ENCODE results near the gene IRF4.

DNA sequence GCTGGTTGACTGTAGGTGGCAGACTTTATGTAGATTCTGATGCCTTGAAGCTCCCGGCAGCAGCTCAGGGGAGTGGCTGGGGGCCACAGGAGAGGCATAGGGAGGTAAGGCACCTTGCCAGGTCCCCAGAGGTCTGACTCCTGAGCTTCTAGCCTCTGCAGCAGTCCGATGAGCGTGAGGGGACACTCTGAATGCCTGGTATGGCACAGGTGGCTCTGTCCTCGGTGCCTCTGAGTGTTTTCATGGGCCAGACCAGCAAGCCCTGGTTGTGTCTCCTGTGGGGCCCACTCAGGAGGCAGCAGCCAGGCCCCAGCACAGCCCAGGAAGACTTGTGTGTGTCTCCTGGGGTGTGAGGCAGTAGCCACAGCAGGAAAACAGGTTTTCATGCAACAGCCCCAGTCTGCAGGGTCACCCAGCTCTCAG is 39.7 kb upstream of the IRF4 start:
- TF ChIP-seq, protein P1, sequence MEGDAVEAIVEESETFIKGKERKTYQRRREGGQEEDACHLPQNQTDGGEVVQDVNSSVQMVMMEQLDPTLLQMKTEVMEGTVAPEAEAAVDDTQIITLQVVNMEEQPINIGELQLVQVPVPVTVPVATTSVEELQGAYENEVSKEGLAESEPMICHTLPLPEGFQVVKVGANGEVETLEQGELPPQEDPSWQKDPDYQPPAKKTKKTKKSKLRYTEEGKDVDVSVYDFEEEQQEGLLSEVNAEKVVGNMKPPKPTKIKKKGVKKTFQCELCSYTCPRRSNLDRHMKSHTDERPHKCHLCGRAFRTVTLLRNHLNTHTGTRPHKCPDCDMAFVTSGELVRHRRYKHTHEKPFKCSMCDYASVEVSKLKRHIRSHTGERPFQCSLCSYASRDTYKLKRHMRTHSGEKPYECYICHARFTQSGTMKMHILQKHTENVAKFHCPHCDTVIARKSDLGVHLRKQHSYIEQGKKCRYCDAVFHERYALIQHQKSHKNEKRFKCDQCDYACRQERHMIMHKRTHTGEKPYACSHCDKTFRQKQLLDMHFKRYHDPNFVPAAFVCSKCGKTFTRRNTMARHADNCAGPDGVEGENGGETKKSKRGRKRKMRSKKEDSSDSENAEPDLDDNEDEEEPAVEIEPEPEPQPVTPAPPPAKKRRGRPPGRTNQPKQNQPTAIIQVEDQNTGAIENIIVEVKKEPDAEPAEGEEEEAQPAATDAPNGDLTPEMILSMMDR (IDR thresholded peaks at IDR 0.05 in 4 of 5, conservative IDR thresholded peaks at IDR 0.05 in 1 of 5), result no peak
- TF ChIP-seq POLR2A (IDR thresholded peaks at IDR 0.05), result no peak

All from gastrocnemius medialis (tissue), 4 donors.